GM19193 (cell line): ENCODE data around the gene ZNF281.

Source experiments
- POLR2A ChIP-seq: IDR thresholded peaks from 4 replicates; pipeline ENCODE4 v1.6.1; 2011; ENCODE audit not compliant: insufficient read depth, insufficient read length; ENCODE audit errors: extremely low read depth

Gene ZNF281, protein sequence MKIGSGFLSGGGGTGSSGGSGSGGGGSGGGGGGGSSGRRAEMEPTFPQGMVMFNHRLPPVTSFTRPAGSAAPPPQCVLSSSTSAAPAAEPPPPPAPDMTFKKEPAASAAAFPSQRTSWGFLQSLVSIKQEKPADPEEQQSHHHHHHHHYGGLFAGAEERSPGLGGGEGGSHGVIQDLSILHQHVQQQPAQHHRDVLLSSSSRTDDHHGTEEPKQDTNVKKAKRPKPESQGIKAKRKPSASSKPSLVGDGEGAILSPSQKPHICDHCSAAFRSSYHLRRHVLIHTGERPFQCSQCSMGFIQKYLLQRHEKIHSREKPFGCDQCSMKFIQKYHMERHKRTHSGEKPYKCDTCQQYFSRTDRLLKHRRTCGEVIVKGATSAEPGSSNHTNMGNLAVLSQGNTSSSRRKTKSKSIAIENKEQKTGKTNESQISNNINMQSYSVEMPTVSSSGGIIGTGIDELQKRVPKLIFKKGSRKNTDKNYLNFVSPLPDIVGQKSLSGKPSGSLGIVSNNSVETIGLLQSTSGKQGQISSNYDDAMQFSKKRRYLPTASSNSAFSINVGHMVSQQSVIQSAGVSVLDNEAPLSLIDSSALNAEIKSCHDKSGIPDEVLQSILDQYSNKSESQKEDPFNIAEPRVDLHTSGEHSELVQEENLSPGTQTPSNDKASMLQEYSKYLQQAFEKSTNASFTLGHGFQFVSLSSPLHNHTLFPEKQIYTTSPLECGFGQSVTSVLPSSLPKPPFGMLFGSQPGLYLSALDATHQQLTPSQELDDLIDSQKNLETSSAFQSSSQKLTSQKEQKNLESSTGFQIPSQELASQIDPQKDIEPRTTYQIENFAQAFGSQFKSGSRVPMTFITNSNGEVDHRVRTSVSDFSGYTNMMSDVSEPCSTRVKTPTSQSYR

DNA sequence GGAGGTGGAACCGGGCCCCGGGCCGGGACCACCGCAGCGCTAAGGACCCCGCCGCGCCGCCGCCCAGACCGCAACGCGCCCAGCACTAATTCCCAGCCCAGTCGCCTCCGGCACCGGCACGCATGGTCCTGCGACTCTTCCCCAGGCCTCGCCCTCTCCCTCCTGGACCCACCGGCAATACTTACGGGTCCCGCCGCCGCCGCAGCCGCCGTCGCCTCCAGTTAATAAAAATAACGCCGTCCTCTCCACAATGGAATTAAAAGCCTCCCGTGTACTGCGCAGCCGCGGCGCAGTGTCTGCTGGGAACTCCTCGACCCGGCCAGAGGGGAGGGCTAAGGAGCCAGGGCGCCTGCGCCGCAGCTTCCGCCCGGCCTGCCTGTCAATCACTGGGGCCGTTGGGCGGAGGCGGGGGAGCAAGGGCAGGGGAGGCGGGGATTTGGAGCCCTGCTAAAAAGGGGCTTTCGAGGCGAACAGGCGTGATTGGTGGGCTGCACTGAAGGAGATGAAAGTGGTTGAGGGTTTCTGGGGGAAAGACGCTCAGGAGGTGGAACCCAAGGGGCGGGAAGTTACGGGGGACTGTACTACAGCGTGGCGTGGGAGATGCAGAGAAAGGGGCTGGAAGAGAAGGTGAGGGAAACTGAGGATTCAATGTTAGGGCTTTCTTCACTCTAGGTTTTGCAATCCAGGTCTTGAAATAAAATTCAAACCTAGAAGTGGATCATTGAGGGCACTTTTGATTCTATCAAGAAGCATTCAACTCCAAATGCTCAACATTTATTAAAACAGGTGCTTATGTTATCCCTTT, at the start of gene ZNF281:
ZNF281 (minus strand) TSS at position 276 of the 805 bp plus-strand sequence. CDS start 331 bp downstream, outside the sequence.
- TF ChIP-seq POLR2A: peak; percentile 77

DNA sequence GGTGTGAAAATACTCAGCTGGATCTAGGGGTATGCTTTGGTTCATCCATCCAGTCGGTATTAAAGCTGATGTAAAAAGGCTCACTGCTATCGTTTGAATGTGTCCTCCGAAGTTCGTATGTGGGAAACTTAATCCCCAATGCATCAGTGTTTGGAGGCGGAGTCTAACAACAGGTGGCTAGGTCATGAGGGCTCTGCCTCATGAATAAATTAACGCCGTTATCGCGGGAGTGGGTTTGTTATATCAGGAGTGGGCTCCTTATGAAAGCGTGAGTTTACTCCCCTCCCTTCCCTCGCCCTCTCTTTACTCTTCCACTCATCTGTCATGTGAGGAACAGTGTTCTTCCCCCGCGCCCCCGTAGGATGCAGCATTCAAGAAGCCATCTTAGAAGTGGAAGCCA, 48.9 kb upstream of the ZNF281 start:
- no peak for TF ChIP-seq POLR2A

DNA sequence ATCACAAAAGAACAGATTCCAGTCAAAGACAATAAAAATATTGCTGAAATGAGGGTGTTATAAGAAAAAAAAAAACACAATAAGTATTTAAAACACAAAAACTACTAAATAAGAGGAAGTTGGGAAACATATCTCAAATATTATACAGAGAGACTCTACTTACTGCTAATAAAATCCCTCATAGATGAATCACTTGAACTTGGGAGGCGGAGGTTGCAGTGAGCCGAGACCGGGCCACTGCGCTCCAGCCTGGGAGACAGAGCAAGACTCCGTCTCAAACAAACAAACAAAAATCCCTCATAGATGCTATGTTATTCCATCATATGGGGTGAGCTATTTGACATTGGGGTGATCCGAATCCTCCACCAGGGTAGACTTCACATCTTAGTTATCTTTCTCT, 48.0 kb upstream of the ZNF281 start:
- TF ChIP-seq POLR2A: no peak

DNA sequence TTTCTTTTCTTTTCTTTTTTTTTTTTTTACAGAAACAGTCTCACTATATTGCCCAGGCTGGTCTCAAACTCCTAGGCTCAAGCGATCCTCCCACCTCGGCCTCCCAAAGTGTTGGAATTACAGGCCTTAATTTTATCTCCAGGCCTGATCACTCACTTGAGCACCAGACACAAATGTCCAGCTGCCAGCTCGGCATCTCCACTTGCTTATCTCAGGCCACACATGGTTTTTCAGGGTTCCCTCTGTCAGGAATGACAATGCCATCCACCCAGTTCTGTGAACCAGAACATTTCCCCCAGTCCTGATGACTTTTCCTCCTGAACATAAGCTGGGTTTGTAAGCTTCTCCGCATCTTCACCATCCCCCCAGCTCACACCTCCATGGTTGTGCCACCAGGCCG, 44.6 kb upstream of the ZNF281 start:
- TF ChIP-seq POLR2A: no peak

DNA sequence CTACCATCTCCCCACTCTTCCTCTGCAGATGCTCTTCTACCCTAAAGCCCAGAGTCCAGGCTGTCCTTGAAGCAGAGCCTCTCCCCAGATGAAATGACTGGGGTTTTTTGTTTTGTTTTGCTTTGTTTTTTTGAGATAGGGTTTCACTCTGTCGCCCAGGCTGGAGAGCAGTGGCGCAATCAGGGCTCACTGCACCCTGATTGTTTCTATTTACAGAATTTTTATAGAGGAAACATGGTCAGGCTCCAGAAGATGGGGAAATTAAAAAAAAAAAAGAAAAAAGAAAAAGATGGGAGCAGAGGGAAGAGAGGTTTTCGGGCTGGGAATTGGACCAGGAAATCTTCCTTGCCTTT, 43.7 kb upstream of the ZNF281 start:
- TF ChIP-seq POLR2A: no peak

DNA sequence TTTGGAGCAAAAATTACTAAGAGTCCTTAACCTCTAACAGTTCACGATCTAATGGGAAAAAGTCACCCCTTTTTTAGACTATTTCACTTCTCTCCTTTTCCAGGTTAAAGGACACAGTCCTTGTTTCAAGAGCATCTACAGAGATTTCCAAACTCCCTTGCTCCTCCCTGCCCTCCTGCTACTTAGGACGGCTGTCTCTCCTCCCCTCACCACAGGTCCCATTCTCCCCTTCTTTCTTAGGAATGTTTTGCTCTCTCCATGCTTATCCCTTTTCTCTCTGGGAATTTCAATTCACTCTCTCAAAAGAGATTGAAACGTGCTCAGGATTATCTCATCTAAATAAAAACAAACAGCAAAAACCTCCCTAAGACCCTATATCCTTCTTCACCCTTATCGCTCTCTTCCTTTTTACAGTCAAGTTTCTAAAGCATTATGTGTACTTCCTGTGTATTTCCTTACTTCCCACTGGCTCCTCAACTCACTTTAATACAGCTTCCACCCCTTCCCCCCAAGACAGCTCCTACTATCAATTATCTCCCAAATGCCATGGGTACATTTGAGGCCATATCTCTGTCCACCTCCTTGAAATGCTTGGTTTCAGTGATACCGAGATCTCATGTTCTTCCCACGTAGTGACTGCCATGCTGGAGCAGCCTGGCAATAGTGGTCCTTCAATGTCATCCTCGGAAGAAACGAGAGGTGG, 43.2 kb upstream of the ZNF281 start:
- no peak for TF ChIP-seq POLR2A

DNA sequence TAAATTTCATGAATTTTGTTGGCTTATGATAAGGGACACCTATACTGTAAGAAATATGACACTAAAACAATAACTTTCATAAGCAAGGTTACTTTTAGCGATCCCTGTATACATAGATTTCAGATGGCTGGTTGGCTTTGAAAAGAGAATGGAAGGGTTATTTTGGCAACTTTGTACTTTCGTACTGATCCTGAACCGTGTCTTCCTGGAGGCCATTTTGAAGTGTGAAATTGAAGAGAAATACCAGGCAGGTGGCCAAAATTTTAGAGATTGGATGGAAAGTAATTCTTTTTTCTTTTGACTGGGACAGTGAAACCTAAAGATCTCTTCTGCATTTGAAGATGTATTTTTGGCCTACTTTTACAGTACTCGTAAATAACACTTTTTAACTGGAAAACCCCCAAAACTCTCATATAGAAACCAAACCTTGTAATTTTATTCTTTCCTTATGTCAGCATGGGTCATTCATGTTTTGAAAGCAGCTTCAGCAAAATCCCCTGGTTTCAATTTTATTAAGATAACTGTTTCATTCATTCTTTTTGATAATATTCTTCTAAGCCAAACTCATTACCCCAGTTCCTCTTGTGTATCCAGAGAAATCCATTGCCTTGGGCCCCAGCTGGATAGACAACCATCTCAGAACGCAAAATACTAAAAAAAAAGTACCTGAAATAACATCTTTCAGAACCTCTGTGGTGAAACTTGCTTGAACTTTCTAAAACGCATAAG, 38.4 kb upstream of the ZNF281 start:
- TF ChIP-seq POLR2A: no peak

DNA sequence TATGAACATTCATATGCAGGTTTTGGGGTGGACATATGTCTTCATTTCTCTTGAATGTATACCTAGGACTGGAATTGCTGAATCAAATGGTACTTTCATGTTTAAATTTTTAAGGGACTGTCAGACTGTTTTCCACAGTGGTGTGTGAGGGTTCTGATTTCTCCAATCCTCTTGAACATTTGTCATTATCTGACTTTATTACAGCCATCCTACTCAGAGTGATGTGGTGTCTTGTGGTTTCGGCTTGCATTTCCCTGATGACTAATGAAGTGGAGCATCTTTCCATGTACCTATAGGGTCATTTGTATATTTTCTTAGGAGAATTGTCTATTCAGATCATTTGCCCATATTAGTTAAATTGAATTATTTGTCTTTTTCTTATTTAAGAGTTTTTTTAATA, 35.4 kb upstream of the ZNF281 start:
- no peak for TF ChIP-seq POLR2A

DNA sequence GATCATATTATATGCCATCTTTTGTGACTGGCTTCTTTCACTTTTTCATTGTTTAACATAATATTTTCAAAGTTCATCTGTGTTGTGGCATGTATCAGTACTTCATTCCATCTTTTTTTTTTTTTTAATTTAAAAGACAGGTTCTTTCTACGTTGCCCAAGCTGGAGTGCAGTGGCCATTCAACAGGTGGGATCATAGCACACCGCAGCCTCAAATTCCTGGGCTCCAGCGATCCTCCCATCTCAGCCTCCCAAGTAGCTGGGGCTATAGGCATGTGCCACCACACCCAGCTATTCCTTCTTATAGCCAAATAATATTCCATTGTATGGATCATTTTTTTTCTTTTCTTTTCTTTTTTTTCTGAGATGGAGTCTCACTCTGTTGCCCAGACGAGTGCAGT, 34.6 kb upstream of the ZNF281 start:
- TF ChIP-seq POLR2A: no peak

DNA sequence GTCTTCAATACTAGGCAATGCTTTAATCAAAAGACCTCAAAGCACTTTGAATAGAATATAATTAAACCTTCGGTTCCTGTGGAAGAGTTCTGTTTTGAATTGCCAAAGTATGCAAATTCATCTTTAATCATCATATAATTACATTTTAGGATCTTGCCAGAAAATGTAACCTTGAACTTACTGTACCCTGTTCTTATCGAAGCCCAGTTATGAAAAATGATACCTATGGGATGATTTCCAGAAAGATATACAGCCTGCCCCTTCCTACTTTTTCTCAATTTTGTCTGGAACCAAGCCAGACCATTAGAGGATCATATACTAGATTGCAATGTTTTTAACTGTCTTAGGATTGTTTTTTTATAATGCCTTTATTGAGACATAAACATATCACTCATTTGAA, 34.0 kb upstream of the ZNF281 start:
- no peak for TF ChIP-seq POLR2A

DNA sequence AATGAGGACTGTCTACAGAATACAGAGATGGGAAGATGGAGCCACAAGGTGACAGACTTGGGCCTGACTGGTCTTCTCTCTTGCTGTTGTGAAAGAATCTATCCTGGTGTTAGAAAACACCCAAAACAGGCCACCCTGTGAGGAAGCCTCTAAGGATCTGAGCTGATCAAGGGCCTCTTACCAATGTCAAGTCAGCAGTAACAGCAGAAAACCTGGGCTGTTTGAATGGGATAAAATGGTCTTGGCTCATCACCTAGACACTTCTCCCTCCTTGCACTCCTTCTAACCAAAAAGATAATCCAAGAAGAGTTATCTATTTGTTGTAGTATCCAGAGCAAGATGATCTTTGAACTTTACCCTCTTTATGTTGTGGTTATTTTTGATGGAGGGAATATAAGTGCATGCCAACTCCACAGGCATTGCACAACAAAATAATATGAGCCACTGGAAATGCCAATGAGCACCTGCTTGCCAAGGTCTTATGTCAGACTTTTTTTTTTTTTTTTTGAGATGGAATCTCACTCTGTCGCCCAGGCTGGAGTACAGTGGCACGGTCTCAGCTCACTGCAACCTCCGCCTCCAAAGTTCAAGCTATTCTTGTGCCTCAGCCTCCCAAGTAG, 32.8 kb upstream of the ZNF281 start:
- TF ChIP-seq POLR2A: no peak

DNA sequence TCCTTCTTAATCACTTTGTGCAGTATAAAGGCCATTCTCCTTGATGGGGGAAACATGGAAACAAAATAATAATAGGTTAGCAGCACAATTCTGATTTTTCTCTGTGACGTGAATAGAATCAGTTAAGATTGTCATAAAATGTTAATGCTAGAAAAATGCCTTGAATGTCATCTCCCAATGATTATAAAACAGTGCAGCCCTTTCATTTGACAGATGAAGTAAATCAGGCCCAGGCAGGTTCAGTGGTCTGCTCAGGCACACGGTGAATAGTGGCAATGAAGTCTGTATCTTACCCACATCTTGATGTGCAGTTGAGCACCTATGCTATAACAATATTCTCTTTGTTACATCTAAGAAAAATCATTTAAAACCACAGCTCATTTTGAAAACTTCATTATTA, 32.2 kb upstream of the ZNF281 start:
- no peak for TF ChIP-seq POLR2A

DNA sequence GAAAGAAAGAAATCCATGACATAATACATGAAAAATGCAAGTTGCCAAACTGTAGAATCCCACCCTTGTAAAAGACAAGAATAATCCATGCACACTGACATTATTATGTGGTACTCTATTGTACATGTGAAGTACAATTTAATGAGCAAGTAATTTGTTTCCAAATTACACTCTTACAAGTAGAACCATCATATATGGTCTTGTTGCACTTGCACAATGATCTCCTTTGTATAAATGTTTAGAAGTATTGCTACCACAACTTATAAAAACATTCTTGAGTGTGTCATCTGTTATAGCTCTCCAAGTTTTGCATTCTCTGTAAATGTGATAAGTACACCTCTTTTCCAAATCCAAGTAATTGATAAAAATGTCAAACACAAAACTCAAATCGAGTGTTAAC, 29.1 kb upstream of the ZNF281 start:
- TF ChIP-seq POLR2A: no peak
